GM18526 (cell line): ENCODE data around the gene CD82.

Experiments used
- POLR2A ChIP-seq: IDR thresholded peaks from 3 replicates; pipeline ENCODE4 v1.6.1; 2011; ENCODE audit not compliant: insufficient read length; ENCODE audit errors: extremely low read depth

CD82 gene

GRCh38 chr11:44580701-44581100 lies 15.2 kb downstream of the CD82 start:
- no peak for TF ChIP-seq POLR2A

DNA sequence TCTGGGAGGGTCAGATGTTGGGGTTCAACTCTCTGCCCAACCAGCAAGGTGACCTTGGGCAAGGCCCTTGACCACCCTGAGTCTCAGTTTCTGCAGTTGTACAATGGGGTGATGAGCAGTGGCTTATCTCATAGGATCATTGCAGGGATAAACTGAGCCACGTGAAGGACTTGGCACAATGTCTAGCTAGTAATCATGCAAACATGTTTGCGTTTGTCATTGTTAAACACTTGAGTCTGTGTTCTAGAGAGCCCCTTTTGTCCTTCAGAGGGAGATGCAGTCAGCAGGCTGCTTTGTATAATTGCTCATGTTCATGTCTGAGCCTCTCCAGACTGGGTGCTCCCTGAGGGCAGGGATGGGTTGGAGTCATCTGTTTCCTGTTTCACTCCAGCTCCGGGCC lies 15.8 kb downstream of the CD82 start:
- no peak for TF ChIP-seq POLR2A

GRCh38 chr11:44582641-44583352 lies 17.3 kb downstream of the CD82 start:
- TF ChIP-seq POLR2A: no peak

GRCh38 chr11:44583353-44583669 lies 17.8 kb downstream of the CD82 start:
- TF ChIP-seq POLR2A: no peak

GRCh38 chr11:44585421-44585820 lies 20.0 kb downstream of the CD82 start:
- TF ChIP-seq POLR2A: no peak

- TF ChIP-seq POLR2A: no peak
Observed at GRCh38 chr11:44589301-44589700, 23.8 kb downstream of the CD82 start.

GRCh38 chr11:44590769-44591168 lies 25.3 kb downstream of the CD82 start:
- TF ChIP-seq POLR2A: no peak

- no peak for TF ChIP-seq POLR2A
Observed at GRCh38 chr11:44591557-44591956, 26.1 kb downstream of the CD82 start.

DNA sequence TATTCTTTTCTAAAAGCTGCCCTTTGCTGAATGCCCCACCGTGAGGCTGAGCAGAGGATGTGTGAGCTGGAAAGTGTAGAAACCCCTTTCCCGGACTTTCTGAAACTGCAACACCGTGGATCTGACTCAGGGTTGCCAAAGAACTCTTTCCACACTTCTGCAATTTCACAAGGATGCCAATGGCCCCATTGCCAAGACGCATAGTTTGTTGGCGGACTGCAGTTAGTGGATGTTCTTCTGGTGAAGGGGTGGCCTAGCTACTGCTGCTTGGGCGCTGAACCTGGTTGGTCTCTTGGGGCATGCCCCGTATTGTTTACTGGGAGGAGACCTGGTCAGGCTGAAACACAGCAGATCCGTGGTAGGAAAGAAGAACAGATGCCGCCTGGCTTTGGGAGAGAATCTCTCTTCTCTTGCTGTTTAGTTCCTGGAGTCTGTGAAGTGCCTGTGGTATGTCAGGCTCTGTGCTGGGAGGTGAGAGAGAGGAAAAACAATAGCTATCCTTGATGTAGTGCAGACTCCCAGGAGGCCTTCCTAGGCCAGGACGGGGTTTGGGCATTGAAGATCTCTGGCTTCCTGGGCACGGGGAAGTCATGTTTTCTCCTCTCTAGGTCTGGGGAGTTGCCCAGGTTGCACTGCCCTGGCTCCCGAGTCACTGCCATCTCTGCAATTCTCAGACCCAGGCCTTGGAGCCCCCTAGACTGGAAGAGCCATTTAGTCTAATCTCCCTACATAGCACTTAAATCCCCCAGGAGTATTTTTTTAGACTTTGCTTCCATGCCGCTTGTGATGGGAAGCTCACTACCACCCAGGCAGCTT lies 26.9 kb downstream of the CD82 start:
- TF ChIP-seq POLR2A: no peak

- TF ChIP-seq POLR2A: no peak
Observed at GRCh38 chr11:44593251-44593650, 27.8 kb downstream of the CD82 start.

GRCh38 chr11:44595006-44595405 lies 29.5 kb downstream of the CD82 start:
- TF ChIP-seq POLR2A: no peak

- TF ChIP-seq POLR2A: no peak
Observed at GRCh38 chr11:44595964-44596381, 30.5 kb downstream of the CD82 start.

DNA sequence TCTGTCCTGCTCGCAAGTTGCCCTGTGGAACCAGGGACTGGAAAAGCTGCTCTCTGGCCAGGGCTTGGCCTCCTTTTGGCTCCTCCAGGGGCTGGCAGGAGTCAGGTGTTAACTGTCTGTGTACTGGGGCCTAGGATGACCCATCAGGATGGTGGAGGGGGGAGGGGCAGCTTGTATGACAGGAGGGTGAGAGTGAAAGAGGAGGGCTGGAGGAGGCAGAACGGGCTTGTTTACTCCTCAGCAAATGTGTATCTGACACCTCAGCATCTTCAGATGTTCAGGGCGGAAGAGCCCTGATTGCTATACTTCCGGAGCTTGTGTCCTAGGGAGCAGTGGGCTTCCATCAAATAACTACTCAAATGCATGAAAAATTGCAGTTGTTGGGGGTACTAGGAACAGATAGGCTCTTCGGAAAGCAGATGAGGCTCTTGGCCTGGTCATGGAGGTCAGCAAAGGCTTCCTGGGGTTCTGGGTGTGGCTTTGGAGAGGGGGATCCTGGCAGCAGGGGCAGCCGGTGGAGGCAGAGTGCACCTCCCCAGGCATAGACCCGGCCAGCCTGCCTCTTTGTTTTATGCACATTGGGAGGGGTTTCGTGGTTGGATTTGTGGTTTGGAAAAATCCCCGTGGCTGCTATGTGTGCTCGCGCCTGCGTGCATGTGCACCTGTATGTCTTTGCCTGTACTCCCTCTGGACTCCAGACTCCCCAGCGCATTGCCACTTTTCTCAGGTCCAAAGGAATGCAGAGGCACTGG lies 31.2 kb downstream of the CD82 start:
- TF ChIP-seq POLR2A: no peak

- TF ChIP-seq POLR2A: no peak
Observed at GRCh38 chr11:44597358-44598012, 32.0 kb downstream of the CD82 start.

DNA sequence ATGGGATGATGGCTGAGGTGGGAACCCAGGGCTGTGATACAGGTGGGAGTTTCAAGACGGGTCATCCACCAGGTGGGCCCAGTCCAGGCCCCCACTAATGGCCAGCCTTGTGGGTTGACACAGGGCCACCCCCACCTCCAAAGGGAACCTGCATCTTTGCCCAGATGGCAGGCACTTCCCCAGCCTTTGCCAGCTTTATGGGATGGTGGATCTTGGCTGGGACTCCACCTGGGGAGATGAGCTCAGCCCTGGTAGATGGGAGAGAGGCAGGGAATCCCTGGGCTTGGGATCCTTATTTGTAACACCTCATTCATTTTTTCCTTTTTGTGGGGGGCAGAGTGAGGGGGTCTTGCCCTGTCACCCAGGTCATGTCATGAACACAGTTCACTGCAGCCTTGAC lies 33.4 kb downstream of the CD82 start:
- TF ChIP-seq POLR2A: no peak
